BJ (cell line): ENCODE data around the gene ATP7B. TPM values are rescaled to one million over a fixed set of nuclear protein-coding genes. Genes with fewer than 3 reads are reported as not detected.

Source experiments
- CTCF ChIA-PET: fragments of 350-600 bp; formaldehyde crosslinking; extraction: SDS; loops from one replicate; lab custom pipeline; 2021; ENCODE audit warnings: antibody characterized with exemption, inconsistent platforms; lab: Yijun Ruan, JAX
- POLR2A ChIA-PET: fragments of 300-600 bp; sonication (Branson Sonifier 250); formaldehyde crosslinking; extraction: SDS; loops from one replicate; lab custom pipeline; 2021; ENCODE audit warnings: antibody characterized with exemption; lab: Charles Lee
- DNase-seq: peaks from one replicate; pipeline ENCODE4 v3.0.0-alpha.2; 2011; ENCODE audit warnings: low read depth
- H3K27me3 ChIP-seq: 2 replicates; pipeline ENCODE4 v1.6.0; 2011; ENCODE audit warnings: low read length; ENCODE audit not compliant: control insufficient read depth, insufficient read depth
- H3K36me3 ChIP-seq: 2 replicates; pipeline ENCODE4 v1.5.1; 2011; ENCODE audit warnings: low read length; ENCODE audit not compliant: control insufficient read depth, insufficient read depth
- H3K4me3 ChIP-seq: 2 replicates; pipeline ENCODE4 v1.5.1; 2011; ENCODE audit warnings: low read depth, mild to moderate bottlenecking, control low read depth, low read length
- polyA plus RNA-seq: library from polyadenylated mRNA; depleted of rRNA; stranded (reverse); fragments of >200 nt; gene quantifications from 2 replicates; pipeline ENCODE4 v1.2.3, GENCODE V29; 2011
- TF ChIP-seq, protein P1 (sequence below): IDR thresholded peaks from 2 replicates; pipeline ENCODE4 v1.5.1; 2011; ENCODE audit warnings: low read depth, mild to moderate bottlenecking, control low read depth, inconsistent platforms, low read length, moderate library complexity; ENCODE audit not compliant: insufficient read depth

Gene ATP7B
- polyA plus RNA-seq, 1 experiment: 2.5 TPM

DNA sequence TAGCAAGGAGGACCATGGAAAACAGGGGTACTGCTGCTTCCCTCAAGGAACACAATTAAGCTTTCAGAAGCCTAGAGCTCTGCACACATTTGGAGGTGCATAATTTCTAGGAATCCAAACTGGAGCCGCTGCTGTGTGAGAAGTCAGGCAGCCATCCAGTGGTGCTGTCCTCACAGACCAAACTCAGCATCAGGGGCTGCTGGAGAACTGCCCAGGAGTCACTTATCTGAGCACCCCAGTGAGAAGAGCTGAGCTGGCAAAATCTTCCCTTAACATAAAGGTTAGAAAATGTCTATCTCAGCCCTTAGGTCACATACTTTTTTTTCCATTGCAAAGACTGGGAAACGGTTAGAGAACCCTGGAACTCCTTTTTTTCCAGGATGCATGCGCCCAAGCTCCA lies 72.8 kb downstream of the ATP7B start:
- ChIA-PET POLR2A (no interaction called here), CTCF (no interaction called here)
- TF ChIP-seq, protein P1, sequence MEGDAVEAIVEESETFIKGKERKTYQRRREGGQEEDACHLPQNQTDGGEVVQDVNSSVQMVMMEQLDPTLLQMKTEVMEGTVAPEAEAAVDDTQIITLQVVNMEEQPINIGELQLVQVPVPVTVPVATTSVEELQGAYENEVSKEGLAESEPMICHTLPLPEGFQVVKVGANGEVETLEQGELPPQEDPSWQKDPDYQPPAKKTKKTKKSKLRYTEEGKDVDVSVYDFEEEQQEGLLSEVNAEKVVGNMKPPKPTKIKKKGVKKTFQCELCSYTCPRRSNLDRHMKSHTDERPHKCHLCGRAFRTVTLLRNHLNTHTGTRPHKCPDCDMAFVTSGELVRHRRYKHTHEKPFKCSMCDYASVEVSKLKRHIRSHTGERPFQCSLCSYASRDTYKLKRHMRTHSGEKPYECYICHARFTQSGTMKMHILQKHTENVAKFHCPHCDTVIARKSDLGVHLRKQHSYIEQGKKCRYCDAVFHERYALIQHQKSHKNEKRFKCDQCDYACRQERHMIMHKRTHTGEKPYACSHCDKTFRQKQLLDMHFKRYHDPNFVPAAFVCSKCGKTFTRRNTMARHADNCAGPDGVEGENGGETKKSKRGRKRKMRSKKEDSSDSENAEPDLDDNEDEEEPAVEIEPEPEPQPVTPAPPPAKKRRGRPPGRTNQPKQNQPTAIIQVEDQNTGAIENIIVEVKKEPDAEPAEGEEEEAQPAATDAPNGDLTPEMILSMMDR: no peak
- Histone ChIP-seq H3K36me3 (no peaks in the 10 kb centered on the region), H3K4me3 (no peak overlapping the region), H3K27me3 (no peaks in the 10 kb centered on the region)
- DNase-seq: no peak

DNA sequence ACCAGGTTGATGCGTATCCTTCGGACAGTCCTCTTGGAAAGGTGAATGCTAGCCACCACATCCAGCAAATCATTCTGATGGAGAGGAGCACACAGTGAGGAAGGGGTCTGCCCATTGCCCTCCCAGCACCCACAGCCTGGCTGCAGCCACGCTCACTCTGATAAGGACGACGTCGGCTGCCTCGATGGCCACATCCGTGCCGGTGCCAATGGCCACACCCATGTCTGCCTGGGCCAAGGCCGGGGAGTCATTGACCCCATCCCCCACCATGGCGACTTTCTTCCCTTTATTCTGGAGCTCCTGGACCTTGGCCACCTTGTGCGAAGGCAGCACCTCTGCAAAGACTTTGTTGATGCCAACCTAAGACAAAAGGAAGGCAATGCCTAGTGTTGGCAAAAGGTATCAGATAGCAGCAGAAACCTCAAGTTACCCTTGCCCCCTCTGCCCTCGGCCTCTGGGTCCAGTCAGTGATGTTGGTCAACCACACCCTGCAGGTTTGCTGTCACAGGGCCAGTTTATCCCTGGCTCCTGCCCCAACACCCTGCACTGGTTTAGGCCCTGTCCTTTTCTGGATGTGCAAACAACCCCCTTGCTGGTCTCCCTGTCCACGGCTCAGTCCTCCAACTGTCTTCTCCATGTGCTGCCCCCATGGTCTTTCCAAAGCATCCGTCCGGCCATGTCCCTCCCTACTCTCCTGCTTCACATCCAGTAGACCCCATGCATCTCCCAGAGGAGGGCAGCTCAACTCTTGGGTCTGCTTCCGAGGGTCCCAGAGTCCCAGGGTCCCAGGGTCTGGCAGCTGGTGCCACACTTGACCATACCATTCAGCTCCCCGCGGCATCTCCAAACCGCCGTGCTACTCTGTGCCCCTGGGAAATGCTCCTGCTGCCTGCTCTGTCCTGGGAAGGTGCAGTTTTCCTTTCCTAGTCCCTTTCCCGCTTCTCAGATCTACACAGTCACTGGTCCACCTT lies 73.6 kb downstream of the ATP7B start:
- ChIA-PET CTCF (no interaction called here), POLR2A (no interaction called here)
- Histone ChIP-seq H3K27me3 (no peaks in the 10 kb centered on the region), H3K36me3 (no peaks in the 10 kb centered on the region), H3K4me3 (no peak overlapping the region)
- TF ChIP-seq, protein P1: no peak
- no peak for DNase-seq

DNA sequence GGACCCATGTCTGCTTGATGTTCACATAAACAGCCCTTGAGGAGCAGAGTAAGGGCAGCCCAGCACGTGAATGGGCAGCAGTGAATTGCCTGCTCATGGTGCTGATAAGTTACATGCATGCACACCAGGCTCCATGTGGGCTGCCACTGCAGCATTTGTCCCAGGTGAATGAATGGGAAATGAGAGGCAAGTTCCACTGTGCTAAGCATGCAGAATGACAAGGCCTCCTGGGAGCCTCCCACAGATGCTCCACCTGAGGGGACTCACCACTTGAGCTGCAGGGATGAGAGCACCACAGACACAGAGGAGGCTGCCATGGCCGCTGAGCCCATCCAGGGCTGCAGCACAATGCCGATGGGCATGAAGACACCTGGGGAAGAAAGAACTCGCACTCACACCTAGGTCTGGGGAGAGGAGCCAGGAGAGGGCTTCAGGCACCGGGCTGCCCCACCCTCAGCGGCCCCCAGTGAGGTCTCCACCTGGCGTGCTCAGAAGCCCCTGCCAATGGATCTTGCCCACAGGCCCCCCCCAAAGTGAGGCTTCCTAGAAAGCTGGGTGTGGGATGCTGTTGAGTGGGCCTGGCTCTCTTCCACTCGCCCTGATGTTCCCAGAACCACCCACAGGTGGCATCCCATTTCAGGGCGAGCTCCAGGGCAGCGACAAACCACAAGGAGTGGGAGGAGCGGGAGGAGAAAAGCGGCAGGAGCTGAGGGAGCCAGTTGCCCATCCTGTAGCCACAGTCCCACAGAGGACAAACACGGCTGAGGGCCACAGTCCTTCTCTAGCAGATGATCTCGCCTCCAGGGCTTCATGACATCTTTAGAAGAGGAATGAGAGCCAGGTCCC lies 75.7 kb downstream of the ATP7B start:
- ChIA-PET CTCF (interaction anchor here (0.8 to 1.0 kb wide), 2 partner anchors 11 to 264 kb away, joined by 3 read pairs; no protein-coding TSS in a partner anchor), POLR2A (no interaction called here)
- Histone ChIP-seq H3K36me3 (no peaks in the 10 kb centered on the region), H3K4me3 (no peak overlapping the region), H3K27me3 (no peaks in the 10 kb centered on the region)
- DNase-seq: no peak
- TF ChIP-seq, protein P1: peak; percentile 32

DNA sequence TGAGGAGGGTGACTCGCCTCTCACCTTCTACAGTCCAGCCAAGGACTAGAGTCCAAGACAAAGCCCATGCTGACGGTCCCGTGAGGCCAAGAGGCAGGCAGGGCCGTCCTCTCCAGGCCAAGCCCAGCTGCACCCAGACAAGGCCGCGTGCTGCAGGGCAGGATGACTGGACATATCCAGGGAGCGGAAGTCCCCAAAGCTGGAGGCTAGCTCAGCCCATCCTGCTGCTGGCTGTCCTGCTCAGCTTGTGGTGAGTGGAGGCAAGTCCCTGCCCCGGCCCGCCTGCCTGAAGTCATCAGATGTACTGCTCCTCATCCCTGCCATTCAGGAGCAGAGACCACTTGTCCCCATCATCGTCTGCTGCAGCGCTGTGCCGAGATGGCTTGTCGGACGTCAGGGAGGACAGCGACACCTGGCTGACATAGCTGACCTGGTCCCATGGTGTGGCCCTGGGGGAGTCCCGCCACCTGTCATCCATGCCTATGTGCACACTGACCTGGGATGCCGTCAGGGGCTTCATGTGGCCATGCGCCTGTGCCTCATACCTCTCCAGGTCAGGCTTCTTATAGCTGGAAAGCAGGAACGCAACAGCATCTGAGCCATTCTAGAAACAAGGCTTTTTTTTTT lies 76.7 kb downstream of the ATP7B start:
- ChIA-PET CTCF (interaction anchor here (0.6 to 0.8 kb wide), 2 partner anchors 28 to 265 kb away, joined by 3 to 5 read pairs; no protein-coding TSS in a partner anchor), POLR2A (interaction anchor here (0.6 kb wide), 1 partner anchor 22 kb away, joined by 3 read pairs; no protein-coding TSS in a partner anchor)
- TF ChIP-seq, protein P1: no peak
- no peaks in the 10 kb centered on the region for H3K27me3 ChIP-seq
- no peak for DNase-seq
- no peaks in the 10 kb centered on the region for H3K36me3 ChIP-seq
- no peak overlapping the region for H3K4me3 ChIP-seq
